ENCODE measurements around the gene IER5L. TPM values are rescaled to one million over a fixed set of nuclear protein-coding genes. Genes with fewer than 3 reads are reported as not detected.

Gene IER5L
- total and polyA plus RNA-seq, 9 of the 15 experiments (the other 6 are each of a cell fraction or from before 2014, with no cell fraction given), result 0.14 to 11.9 (median 0.52) TPM

DNA sequence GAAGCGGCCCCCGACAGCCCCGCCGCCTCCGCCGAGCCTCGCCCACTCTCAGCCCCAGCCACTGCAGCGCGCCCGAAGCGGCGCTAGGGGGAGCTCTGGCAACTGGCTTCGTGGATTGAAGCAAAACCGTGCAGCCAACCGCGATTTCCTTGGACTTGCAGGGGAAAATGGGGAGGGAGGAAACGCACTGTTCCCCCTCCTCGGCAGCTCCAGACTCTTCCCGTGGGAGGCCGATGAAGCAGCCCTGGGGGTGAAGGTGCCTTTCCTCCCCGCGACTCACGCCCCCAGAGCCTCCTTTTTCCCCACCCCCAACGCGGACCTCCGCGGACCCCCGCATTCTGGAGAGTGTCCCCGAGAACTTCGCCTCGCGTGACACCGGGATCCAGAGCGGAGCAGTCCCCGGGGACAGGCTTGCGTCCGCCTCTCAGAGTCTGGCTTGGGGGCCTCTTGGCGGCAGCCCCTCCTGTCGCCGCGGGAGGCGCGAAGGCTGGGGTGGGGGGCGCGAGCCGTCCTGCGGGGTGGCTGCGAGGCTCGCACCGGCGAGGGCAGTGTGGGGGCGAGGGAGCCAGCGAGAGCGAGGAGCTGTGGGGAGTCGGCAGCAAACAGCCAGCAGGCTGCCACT, 3.8 kb downstream of the IER5L start (continued):
- TF ChIP-seq, protein P1, sequence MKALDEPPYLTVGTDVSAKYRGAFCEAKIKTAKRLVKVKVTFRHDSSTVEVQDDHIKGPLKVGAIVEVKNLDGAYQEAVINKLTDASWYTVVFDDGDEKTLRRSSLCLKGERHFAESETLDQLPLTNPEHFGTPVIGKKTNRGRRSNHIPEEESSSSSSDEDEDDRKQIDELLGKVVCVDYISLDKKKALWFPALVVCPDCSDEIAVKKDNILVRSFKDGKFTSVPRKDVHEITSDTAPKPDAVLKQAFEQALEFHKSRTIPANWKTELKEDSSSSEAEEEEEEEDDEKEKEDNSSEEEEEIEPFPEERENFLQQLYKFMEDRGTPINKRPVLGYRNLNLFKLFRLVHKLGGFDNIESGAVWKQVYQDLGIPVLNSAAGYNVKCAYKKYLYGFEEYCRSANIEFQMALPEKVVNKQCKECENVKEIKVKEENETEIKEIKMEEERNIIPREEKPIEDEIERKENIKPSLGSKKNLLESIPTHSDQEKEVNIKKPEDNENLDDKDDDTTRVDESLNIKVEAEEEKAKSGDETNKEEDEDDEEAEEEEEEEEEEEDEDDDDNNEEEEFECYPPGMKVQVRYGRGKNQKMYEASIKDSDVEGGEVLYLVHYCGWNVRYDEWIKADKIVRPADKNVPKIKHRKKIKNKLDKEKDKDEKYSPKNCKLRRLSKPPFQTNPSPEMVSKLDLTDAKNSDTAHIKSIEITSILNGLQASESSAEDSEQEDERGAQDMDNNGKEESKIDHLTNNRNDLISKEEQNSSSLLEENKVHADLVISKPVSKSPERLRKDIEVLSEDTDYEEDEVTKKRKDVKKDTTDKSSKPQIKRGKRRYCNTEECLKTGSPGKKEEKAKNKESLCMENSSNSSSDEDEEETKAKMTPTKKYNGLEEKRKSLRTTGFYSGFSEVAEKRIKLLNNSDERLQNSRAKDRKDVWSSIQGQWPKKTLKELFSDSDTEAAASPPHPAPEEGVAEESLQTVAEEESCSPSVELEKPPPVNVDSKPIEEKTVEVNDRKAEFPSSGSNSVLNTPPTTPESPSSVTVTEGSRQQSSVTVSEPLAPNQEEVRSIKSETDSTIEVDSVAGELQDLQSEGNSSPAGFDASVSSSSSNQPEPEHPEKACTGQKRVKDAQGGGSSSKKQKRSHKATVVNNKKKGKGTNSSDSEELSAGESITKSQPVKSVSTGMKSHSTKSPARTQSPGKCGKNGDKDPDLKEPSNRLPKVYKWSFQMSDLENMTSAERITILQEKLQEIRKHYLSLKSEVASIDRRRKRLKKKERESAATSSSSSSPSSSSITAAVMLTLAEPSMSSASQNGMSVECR (CRISPR knock-in tag; IDR thresholded peaks at IDR 0.05), result 0 out of 2 replicates have a peak, but pooled peaks have one; percentile 50
- 0 out of 2 replicates have a peak, but pooled peaks have one; percentile 36 for TF ChIP-seq NFIC (IDR thresholded peaks at IDR 0.05)
- TF ChIP-seq, protein P2, sequence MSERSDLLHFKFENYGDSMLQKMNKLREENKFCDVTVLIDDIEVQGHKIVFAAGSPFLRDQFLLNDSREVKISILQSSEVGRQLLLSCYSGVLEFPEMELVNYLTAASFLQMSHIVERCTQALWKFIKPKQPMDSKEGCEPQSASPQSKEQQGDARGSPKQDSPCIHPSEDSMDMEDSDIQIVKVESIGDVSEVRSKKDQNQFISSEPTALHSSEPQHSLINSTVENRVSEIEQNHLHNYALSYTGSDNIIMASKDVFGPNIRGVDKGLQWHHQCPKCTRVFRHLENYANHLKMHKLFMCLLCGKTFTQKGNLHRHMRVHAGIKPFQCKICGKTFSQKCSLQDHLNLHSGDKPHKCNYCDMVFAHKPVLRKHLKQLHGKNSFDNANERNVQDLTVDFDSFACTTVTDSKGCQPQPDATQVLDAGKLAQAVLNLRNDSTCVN (CRISPR knock-in tag; IDR thresholded peaks at IDR 0.05), result no peak
- TF ChIP-seq CCAR2 (IDR thresholded peaks at IDR 0.05; ENCODE audit: low read depth, low read length), result no peak
- peak; percentile 60; the same call in 1 of the 2 replicates for TF ChIP-seq TGIF2 (CRISPR knock-in tag; IDR thresholded peaks at IDR 0.05)
- TF ChIP-seq EZH2 (IDR thresholded peaks at IDR 0.05; ENCODE audit: borderline replicate concordance, low read depth, low read length), result no peak
- TF ChIP-seq TEAD1 (CRISPR knock-in tag; IDR thresholded peaks at IDR 0.05), result peak in 1 of 2 experiments; percentile 37; a peak in 1 of 4 replicates
- TF ChIP-seq, protein P3, sequence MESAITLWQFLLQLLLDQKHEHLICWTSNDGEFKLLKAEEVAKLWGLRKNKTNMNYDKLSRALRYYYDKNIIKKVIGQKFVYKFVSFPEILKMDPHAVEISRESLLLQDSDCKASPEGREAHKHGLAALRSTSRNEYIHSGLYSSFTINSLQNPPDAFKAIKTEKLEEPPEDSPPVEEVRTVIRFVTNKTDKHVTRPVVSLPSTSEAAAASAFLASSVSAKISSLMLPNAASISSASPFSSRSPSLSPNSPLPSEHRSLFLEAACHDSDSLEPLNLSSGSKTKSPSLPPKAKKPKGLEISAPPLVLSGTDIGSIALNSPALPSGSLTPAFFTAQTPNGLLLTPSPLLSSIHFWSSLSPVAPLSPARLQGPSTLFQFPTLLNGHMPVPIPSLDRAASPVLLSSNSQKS (CRISPR knock-in tag; IDR thresholded peaks at IDR 0.05), result no peak
- peak; percentile 46 for TF ChIP-seq SAP30 (IDR thresholded peaks at IDR 0.05; ENCODE audit: borderline replicate concordance, insufficient read depth, low read depth, low read length, poor library complexity, severe bottlenecking)
- peak in 1 of 2 experiments; percentile 57 for TF ChIP-seq E2F6 (IDR thresholded peaks at IDR 0.05; ENCODE audit: borderline replicate concordance in 1 of 2, extremely low read depth in 1 of 2, insufficient read depth in 1 of 2, insufficient read length in 1 of 2, low read depth in 1 of 2, low read length in 1 of 2, poor library complexity in 1 of 2, severe bottlenecking in 1 of 2)
- TF ChIP-seq ARID1B (IDR thresholded peaks at IDR 0.05), result peak; percentile 25; the same call in 1 of the 2 replicates
- no peak for TF ChIP-seq SRF (CRISPR knock-in tag; IDR thresholded peaks at IDR 0.05)
- TF ChIP-seq RBM22 (IDR thresholded peaks at IDR 0.05; ENCODE audit: low read depth, low read length, poor library complexity, severe bottlenecking), result peak; percentile 41
- peak; percentile 65 for TF ChIP-seq KLF16 (IDR thresholded peaks at IDR 0.05)
- TF ChIP-seq MTA3 (IDR thresholded peaks at IDR 0.05; ENCODE audit: borderline replicate concordance), result no peak

Data from K562 (cell line).